Dermis microvascular lymphatic vessel endothelial cell (primary cell): ENCODE data around the gene NUP93. TPM values are rescaled to one million over a fixed set of nuclear protein-coding genes. Genes with fewer than 3 reads are reported as not detected.

Source experiments
- DNase-seq, 2 donors: peaks; one replicate each; pipeline versions ENCODE4 v3.0.0 to v3.0.0-alpha.2; 2010; ENCODE audit warnings: low read depth in 2 of 2
- total RNA-seq: library from RNA; depleted of rRNA; stranded (reverse); fragments of >200 nt; gene quantifications from 2 replicates; pipeline ENCODE4 v1.2.1, GENCODE V29; 2014

NUP93 gene
- total RNA-seq, 1 donor from 2014 or later: 85.4 TPM

GRCh38 chr16:56848029-56848936 is 118.4 kb downstream of the NUP93 start:
- peak in 1 of 2 donors; percentile 76 for DNase-seq

GRCh38 chr16:56848955-56849689 is 119.2 kb downstream of the NUP93 start:
- peak in 1 of 2 donors; percentile 72 for DNase-seq

- peak in 1 of 2 donors; percentile 23 for DNase-seq
Measured at GRCh38 chr16:56849690-56850680, 120.1 kb downstream of the NUP93 start.

GRCh38 chr16:56851671-56852400 is 121.9 kb downstream of the NUP93 start:
- DNase-seq: peak in 1 of 2 donors; percentile 27

- DNase-seq: no peak
Measured at GRCh38 chr16:56852401-56852730, 122.4 kb downstream of the NUP93 start.

- DNase-seq: no peak
Measured at GRCh38 chr16:56852968-56853367, 123.0 kb downstream of the NUP93 start.

- DNase-seq: no peak
Measured at GRCh38 chr16:56855201-56855600, 125.3 kb downstream of the NUP93 start.

GRCh38 chr16:56855946-56856345 is 126.0 kb downstream of the NUP93 start:
- DNase-seq: peak; percentile 44 to 66

- no peak for DNase-seq
Measured at GRCh38 chr16:56856876-56857447, 127.0 kb downstream of the NUP93 start.

GRCh38 chr16:56858374-56858773 is 128.4 kb downstream of the NUP93 start:
- DNase-seq: no peak

- no peak for DNase-seq
Measured at GRCh38 chr16:56859636-56860035, 129.7 kb downstream of the NUP93 start.

- no peak for DNase-seq
Measured at GRCh38 chr16:56860226-56861020, 130.5 kb downstream of the NUP93 start.

GRCh38 chr16:56861092-56861610 is 131.2 kb downstream of the NUP93 start:
- no peak for DNase-seq

GRCh38 chr16:56861756-56862155 is 131.8 kb downstream of the NUP93 start:
- DNase-seq: no peak

- DNase-seq: no peak
Measured at GRCh38 chr16:56862776-56863175, 132.8 kb downstream of the NUP93 start.

GRCh38 chr16:56864960-56865359 is 135.0 kb downstream of the NUP93 start, which contains the start of gene SLC12A3:
TSS of gene SLC12A3 (plus strand) at chr16:56865207. CDS start at chr16:56865236, 29 bp downstream.
- no peak for DNase-seq

- no peak for DNase-seq
Measured at GRCh38 chr16:56865394-56866062, 135.6 kb downstream of the NUP93 start.

GRCh38 chr16:56866955-56867830 is 137.3 kb downstream of the NUP93 start:
- DNase-seq: peak; percentile 48 to 73
